Motor neuron (in vitro differentiated cells): ENCODE measurements around the gene GIPC3. TPM values are rescaled to one million over a fixed set of nuclear protein-coding genes. Genes with fewer than 3 reads are reported as not detected.
"Not testable (repeated sequence)": the region's sequence is repeated elsewhere in the genome, so short reads cannot be mapped to it uniquely, and the experiment has no call there.

Experiments used
- ATAC-seq, 8 experiments: fragments of 200-7000 bp; cut with Tn5 transposase; replicated peaks in 6 of 8; 2 replicates each; pipeline ENCODE4 v1.8.0; 2021; ENCODE audit warnings: mild to moderate bottlenecking in 8 of 8, moderate library complexity in 8 of 8
- H3K27ac ChIP-seq, 2 donors: fragments of 250-450 bp; sonication (Bioruptor Pico); 2 replicates each; pipeline ENCODE4 v1.9.0; 2021; ENCODE audit warnings: antibody characterized with exemption in 2 of 2, mild to moderate bottlenecking in 2 of 2, moderate library complexity in 1 of 2
- H3K4me1 ChIP-seq, 2 donors: fragments of 250-450 bp; sonication (Bioruptor Pico); replicated peaks in 1 of 2; 2 replicates each; pipeline ENCODE4 v1.6.1; 2021; ENCODE audit warnings: antibody characterized with exemption in 2 of 2, mild to moderate bottlenecking in 2 of 2, moderate library complexity in 1 of 2
- H3K4me3 ChIP-seq, 5 donors: fragments of 250-450 bp; sonication (Bioruptor Pico); 2 replicates each; pipeline ENCODE4 v1.9.0; 2021; ENCODE audit warnings: antibody characterized with exemption in 5 of 5, mild to moderate bottlenecking in 5 of 5, moderate library complexity in 4 of 5
- WGBS, 10 experiments: fragments of 450-650 bp; shearing (Covaris generic); methylation state at CpG; one replicate each; pipeline ENCODE4 v1.0.0; 2022; 5-methylcytosine and 5-hydroxymethylcytosine counted together
- in situ Hi-C, 9 experiments: fragments of 400-800 bp; cut with MboI; loops; one replicate each; pipeline ENCODE4 v1.15.0; 2021; ENCODE audit warnings: low sequenced_read_pairs in 9 of 9, low pct_unique_long_range_greater_than_20kb in 2 of 9; ENCODE audit not compliant: unreplicated experiment in 9 of 9
- total RNA-seq, 8 experiments: library from RNA; unstranded; fragments of 300-600 nt; gene quantifications; 2 replicates each; pipeline versions ENCODE4 v1.2.3 to v1.2.4, GENCODE V29; 2022

The GIPC3 gene
- total RNA-seq, 8 experiments from 2014 or later = 0.05 to 0.84 (median 0.14) TPM; not detected in 1

DNA sequence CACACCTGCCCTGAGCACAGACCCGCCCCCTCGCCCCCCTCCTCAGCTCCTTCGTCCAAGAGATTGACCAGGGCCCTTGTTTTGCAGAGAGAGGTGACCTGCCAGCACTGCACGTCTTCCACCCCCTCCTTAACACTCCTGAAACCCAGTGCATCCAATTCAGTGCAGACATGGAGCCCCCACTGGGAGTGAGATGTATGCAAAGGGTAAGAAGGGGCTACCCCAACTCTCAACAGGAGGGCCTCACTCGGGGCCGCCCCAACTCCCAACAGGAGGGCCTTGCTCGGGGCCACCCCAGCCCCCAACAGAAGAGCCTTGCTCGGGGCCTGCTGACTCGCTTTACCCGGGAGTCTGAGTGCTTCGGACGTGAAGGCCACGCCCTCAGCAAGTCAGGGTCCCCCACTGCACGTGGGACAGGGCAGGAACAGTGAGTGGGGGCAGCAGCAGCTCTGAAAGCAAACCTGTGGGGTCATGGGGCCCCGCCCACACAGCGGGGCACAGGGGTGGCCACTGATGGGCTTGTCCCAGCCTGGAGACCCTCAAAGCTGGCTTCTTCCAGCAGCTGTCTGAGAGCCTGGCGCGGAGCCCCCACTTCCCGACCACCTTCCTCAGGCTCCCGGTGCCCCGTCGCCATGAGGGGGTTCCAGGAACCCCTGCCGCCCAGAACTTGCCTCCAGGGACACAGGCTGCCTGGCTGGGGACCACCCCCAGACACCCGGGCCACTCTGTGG, 35.7 kb downstream of the GIPC3 start:
- Histone ChIP-seq H3K27ac (no peak overlapping the region), H3K4me1 (peaks cover 12 to 15% of the 10 kb centered on the region in 2 donors), H3K4me3 (no peak overlapping the region)
- in situ Hi-C loops = loop anchor here in 1 of 9 experiments (25.0 kb wide), 1 partner anchor 309 kb away; no protein-coding TSS in a partner anchor
- 80 to 100% methylated on average over 1 to 10 of the region's 24 CpGs; no CpG with 5 or more reads in 8 of the 10 experiments for WGBS, 10 experiments
- ATAC-seq = no peak

DNA sequence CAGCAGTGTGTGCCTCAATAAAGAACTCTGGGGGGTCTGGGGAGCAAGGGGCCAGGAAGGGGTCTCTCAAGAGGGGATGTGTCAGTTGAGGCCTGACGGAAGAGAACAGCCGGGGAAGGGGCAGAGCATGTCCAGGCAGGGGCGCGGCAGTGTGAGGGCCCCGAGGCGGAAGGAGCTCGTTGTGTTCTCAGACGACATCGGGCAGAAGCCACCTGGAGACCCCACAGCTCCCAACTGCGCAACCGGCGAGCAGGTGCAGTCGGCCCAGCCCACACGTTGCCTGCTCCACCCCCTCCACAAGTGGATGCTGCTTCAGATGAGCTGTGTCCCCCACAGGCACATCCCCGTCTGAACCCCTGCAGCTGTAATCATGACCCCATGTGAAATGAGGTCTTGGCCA, 36.4 kb downstream of the GIPC3 start:
- Histone ChIP-seq H3K4me3 (no peak overlapping the region), H3K27ac (no peak overlapping the region), H3K4me1 (peaks cover 12 to 15% of the 10 kb centered on the region in 2 donors)
- WGBS, 10 experiments = 89% methylated on average over 5 of the region's 15 CpGs; no CpG with 5 or more reads in 9 of the 10 experiments
- in situ Hi-C loops = loop anchor here in 1 of 9 experiments (25.0 kb wide), 1 partner anchor 309 kb away; no protein-coding TSS in a partner anchor
- no peak for ATAC-seq

DNA sequence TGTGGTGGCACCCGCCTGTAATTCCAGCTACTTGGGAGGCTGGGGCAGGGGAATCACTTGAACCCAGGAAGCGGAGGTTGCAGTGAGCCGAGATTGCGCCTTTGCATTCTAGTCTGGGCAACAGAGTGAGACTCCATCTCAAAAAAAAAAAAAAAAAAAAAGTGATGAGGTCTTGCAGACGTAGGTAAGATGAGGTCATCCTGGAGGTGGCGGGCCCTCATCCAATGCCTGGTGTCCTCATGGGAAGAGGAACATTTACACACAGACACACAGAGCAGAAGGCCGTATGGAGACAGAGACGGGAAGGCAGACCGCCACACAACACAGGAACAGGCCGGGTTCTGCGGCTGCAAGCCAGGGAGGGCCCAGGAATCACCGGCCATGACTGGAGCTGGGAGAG, 36.9 kb downstream of the GIPC3 start:
- Histone ChIP-seq H3K4me1 (peaks cover 12 to 14% of the 10 kb centered on the region in 2 donors), H3K4me3 (no peak overlapping the region), H3K27ac (no peak overlapping the region)
- in situ Hi-C loops = loop anchor here in 1 of 9 experiments (25.0 kb wide), 1 partner anchor 310 kb away; no protein-coding TSS in a partner anchor
- no peak for ATAC-seq
- WGBS, 10 experiments = 67 to 100% (median 97%) methylated on average over 1 to 6 of the region's 12 CpGs; no CpG with 5 or more reads in 3 of the 10 experiments

- ATAC-seq = no peak
- no peak overlapping the region for H3K4me3 ChIP-seq
- H3K4me1 ChIP-seq = peaks cover 7 to 9% of the 10 kb centered on the region in 2 donors
- no peak overlapping the region for H3K27ac ChIP-seq
- 88 to 100% (median 96%) methylated on average over 1 to 21 of the region's 34 CpGs; no CpG with 5 or more reads in 6 of the 10 experiments for WGBS, 10 experiments
- in situ Hi-C loops = loop anchor here in 1 of 9 experiments (25.0 kb wide), 1 partner anchor 311 kb away; no protein-coding TSS in a partner anchor
These were observed 38.4 kb downstream of the GIPC3 start for GRCh38 chr19:3623716-3624115.

DNA sequence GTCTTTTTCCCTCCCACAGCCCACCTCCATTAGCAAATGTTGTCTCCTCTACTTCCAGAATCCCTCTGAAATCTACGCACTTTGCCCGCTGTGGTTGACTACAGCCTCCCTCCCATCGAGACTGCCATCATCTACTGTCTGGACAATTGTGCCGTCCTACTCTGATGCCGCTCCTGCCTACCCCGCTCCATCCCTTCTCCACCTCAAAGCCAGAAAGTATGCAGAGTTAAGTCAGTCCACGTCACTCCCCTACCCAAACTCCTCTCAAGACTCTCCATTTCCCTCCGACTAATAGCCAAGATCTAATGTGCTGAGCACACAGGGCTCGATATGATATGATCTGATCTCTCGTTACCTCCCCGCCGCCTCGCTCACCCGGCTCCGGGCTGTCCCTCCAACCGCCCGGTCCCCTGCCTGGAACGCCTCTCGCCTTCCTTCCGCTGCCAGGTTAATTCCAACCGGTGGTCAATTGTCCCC, 40.8 kb downstream of the GIPC3 start:
- Histone ChIP-seq H3K4me3 (peak overlapping the region; percentile 75 to 97 (median 93)), H3K4me1 (peaks cover 7 to 9% of the 10 kb centered on the region in 2 donors), H3K27ac (peak overlapping the region; percentile 98 to 100)
- in situ Hi-C loops = no loop called here
- peak in 3 of 8 experiments; percentile 8 to 29 (median 18) for ATAC-seq
- 0 to 13% (median 0%) methylated on average over 1 to 7 of the region's 21 CpGs; no CpG with 5 or more reads in 1 of the 10 experiments for WGBS, 10 experiments

- peak within 1 kb of the TSS; percentile 98 to 100 for H3K27ac ChIP-seq
- in situ Hi-C loops = no loop called here
- peak within 1 kb of the TSS; percentile 75 to 97 (median 93) for H3K4me3 ChIP-seq
- WGBS, 10 experiments = 0 to 4% (median 0%) methylated on average over 1 to 10 of the region's 80 CpGs; no CpG with 5 or more reads in 4 of the 10 experiments
- ATAC-seq = peak; percentile 87 to 95 (median 91)
- H3K4me1 ChIP-seq = peaks cover 7 to 9% of the 10 kb centered on the region in 2 donors
These were observed 41.4 kb downstream of the GIPC3 start, which contains the start of gene CACTIN for GRCh38 chr19:3626473-3627350. Gene CACTIN, minus strand, starts transcription at chr19:3626790. Its CDS starts 28 bp downstream, at chr19:3626762.

GRCh38 chr19:3627351-3627723, 42.1 kb downstream of the GIPC3 start:
- H3K4me1 ChIP-seq = peaks cover 7 to 9% of the 10 kb centered on the region in 2 donors
- in situ Hi-C loops = no loop called here
- peak overlapping the region; percentile 75 to 97 (median 93) for H3K4me3 ChIP-seq
- H3K27ac ChIP-seq = no peak overlapping the region
- ATAC-seq = no peak
- 0 to 100% (median 0%) methylated on average over 1 of the region's 7 CpGs; no CpG with 5 or more reads in 7 of the 10 experiments for WGBS, 10 experiments

GRCh38 chr19:3628766-3629165, 43.5 kb downstream of the GIPC3 start:
- ATAC-seq, H3K4me1 ChIP-seq, in situ Hi-C loops, H3K4me3 ChIP-seq, H3K27ac ChIP-seq: not testable (repeated sequence)
- 25 to 100% (median 77%) methylated on average over 2 to 7 of the region's 9 CpGs; no CpG with 5 or more reads in 3 of the 10 experiments for WGBS, 10 experiments

GRCh38 chr19:3631053-3631861, 46.0 kb downstream of the GIPC3 start:
- ATAC-seq = no peak
- 80% methylated on average over 1 to 5 of the region's 43 CpGs; no CpG with 5 or more reads in 7 of the 10 experiments for WGBS, 10 experiments
- H3K27ac ChIP-seq = no peak overlapping the region
- in situ Hi-C loops = no loop called here
- no peaks in the 10 kb centered on the region for H3K4me1 ChIP-seq
- H3K4me3 ChIP-seq = no peak overlapping the region

DNA sequence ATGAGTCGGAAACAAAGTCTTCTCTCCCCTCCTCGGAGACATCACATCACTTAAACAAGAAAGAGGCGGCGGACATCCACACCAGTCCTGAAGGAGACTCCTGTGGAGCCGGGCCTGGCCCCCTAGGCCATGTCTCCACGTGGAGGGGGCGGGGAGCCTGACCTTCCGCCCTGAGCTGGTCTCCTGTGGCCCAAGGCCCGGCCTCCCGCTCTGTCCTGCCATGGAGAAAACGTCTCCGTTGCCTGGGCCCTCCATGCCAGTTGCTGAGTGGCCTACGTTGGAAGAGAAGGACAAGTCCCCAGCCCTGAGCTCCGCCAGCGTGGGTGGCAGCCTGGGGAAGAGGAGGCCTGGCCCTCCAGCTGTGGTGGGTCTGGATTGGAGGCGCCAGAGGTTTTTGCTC, 46.8 kb downstream of the GIPC3 start:
- WGBS, 10 experiments = 67 to 100% (median 88%) methylated on average over 3 to 10 of the region's 16 CpGs; no CpG with 5 or more reads in 5 of the 10 experiments
- in situ Hi-C loops = no loop called here
- H3K4me1 ChIP-seq = no peaks in the 10 kb centered on the region
- H3K4me3 ChIP-seq = no peak overlapping the region
- ATAC-seq = no peak
- H3K27ac ChIP-seq = no peak overlapping the region

GRCh38 chr19:3632739-3633558, 47.7 kb downstream of the GIPC3 start:
- peak in 3 of 8 experiments; percentile 9 to 10 (median 10) for ATAC-seq
- no peaks in the 10 kb centered on the region for H3K4me1 ChIP-seq
- no peak overlapping the region for H3K4me3 ChIP-seq
- H3K27ac ChIP-seq = no peak overlapping the region
- WGBS, 10 experiments = 72 to 100% (median 98%) methylated on average over 1 to 6 of the region's 50 CpGs; no CpG with 5 or more reads in 6 of the 10 experiments
- in situ Hi-C loops = no loop called here
